Measurements from ENCODE around the gene COQ10A. TPM values are rescaled to one million over a fixed set of nuclear protein-coding genes. Genes with fewer than 3 reads are reported as not detected.

Gene COQ10A
- total RNA-seq, 2 donors from 2014 or later, result 15.9 to 17.6 TPM

DNA sequence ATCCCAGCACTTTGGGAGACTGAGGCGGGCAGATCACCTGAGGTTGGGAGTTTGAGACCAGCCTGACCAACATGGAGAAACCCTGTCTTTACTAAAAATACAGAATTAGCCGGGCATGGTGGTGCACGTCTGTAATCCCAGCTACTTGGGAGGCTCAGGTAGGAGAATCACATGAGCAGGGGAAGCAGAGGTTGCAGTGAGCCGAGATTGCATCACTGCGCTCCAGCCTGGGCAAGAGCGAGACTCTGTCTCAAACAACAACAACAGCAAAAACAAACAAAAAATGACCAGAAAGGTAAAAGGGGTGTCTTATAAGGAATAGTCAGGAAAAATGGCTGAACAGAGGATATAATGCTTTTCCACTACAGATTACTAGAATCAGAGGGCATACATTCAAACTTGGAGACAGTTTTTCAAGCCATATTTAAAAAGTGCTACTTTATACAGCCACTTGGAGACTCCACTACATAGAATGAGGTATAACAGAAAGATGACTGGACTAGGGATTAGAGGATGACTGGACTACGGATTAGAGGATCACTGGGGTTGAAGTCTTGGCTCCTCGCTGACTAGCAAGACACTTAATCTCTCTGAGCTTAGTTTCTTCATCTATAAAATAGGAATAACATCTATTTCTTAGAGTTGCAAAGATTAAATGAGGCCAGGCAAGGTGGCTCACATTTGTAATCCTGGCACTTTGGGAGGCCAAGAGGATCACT, 38.3 kb downstream of the COQ10A start:
- no peak overlapping the region for H3K27ac ChIP-seq
- TF ChIP-seq, protein P1, sequence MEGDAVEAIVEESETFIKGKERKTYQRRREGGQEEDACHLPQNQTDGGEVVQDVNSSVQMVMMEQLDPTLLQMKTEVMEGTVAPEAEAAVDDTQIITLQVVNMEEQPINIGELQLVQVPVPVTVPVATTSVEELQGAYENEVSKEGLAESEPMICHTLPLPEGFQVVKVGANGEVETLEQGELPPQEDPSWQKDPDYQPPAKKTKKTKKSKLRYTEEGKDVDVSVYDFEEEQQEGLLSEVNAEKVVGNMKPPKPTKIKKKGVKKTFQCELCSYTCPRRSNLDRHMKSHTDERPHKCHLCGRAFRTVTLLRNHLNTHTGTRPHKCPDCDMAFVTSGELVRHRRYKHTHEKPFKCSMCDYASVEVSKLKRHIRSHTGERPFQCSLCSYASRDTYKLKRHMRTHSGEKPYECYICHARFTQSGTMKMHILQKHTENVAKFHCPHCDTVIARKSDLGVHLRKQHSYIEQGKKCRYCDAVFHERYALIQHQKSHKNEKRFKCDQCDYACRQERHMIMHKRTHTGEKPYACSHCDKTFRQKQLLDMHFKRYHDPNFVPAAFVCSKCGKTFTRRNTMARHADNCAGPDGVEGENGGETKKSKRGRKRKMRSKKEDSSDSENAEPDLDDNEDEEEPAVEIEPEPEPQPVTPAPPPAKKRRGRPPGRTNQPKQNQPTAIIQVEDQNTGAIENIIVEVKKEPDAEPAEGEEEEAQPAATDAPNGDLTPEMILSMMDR (IDR thresholded peaks at IDR 0.05), result no peak
- no peak for TF ChIP-seq POLR2A (IDR thresholded peaks at IDR 0.05)
- TF ChIP-seq POLR2AphosphoS5 (IDR thresholded peaks at IDR 0.05), result no peak
- H3K27me3 ChIP-seq (replicated peaks; ENCODE audit: insufficient read depth), result no peaks in the 10 kb centered on the region
- no peak for DNase-seq (ENCODE audit: low spot score)
- 84% methylated on average over 8 of the region's 8 CpGs for WGBS
- intact Hi-C loops (cut with DNase I), result no loop called here
- H3K4me3 ChIP-seq, result no peak overlapping the region
- H3K9me3 ChIP-seq, result no peaks in the 10 kb centered on the region
- peaks cover 5% of the 10 kb centered on the region for H3K4me1 ChIP-seq (replicated peaks)
- no peaks in the 10 kb centered on the region for H3K36me3 ChIP-seq

DNA sequence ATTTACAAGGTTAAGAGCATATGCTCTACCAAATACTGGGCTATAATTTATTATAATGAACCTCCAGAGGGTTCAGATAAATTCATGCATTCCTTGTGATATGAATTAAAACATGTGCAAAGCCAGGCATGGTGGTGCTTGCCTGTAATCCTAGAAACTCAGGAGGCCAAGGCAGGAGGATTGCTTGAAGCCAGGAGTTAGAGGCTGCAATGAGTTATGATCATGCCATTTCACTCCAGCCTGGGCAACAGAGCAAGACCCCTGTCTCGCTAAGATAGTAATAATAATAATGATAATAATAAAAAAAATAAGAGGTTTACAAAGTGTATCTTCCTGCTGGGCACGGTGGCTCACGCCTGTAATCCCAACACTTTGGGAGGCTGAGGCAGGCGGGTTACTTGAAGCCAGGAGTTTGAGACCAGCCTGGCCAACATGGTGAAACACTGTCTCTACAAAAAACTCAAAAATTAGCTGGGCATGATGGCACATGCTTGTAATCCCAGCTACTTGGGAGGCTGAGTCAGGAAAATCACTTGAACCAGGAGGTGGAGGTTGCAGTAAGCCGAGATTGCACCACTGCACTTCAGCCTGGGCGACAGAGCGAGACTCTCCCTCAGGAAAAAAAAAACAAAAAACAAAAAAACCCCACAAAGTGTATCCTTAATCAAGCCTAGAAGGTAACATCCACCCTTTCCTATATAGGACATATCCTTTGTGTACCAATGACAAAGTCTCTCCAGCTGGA, 40.7 kb downstream of the COQ10A start:
- Histone ChIP-seq H3K4me1 (replicated peaks) (no peaks in the 10 kb centered on the region), H3K27ac (no peak overlapping the region), H3K36me3 (no peaks in the 10 kb centered on the region), H3K9me3 (no peaks in the 10 kb centered on the region), H3K4me3 (no peak overlapping the region), H3K27me3 (replicated peaks; ENCODE audit: insufficient read depth) (no peaks in the 10 kb centered on the region)
- DNase-seq (ENCODE audit: low spot score), result no peak
- WGBS, result 92% methylated on average over 7 of the region's 7 CpGs
- intact Hi-C loops (cut with DNase I), result no loop called here
- TF ChIP-seq POLR2AphosphoS5 (IDR thresholded peaks at IDR 0.05) (no peak), POLR2A (IDR thresholded peaks at IDR 0.05) (no peak)
- TF ChIP-seq, protein P1 (IDR thresholded peaks at IDR 0.05), result no peak

DNA sequence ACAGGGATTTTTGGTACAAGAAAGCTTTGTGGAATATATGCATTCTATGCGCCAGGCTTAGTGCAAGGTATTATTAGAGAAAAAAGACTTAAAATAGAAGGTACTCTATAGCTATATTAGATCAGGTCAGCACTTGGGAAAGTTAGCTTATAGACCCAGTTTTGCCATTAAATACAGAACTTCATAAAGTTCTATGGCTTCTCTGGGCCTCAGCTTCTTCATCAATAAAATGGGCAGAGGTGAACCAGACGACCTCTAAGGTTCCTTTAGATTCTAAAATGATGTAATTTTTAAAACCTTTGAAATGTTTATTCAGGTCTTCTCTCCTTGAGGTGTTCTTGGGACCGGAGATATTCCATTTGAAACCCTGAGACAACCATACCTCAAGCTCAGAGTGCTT, 42.0 kb downstream of the COQ10A start:
- H3K4me1 ChIP-seq (replicated peaks), result no peaks in the 10 kb centered on the region
- no peak overlapping the region for H3K27ac ChIP-seq
- no peaks in the 10 kb centered on the region for H3K9me3 ChIP-seq
- TF ChIP-seq POLR2A (IDR thresholded peaks at IDR 0.05) (no peak), POLR2AphosphoS5 (IDR thresholded peaks at IDR 0.05) (no peak)
- TF ChIP-seq, protein P1 (IDR thresholded peaks at IDR 0.05), result no peak
- no peaks in the 10 kb centered on the region for H3K36me3 ChIP-seq
- DNase-seq (ENCODE audit: low spot score), result no peak
- intact Hi-C loops (cut with DNase I), result no loop called here
- no peaks in the 10 kb centered on the region for H3K27me3 ChIP-seq (replicated peaks; ENCODE audit: insufficient read depth)
- 92% methylated on average over 3 of the region's 3 CpGs for WGBS
- no peak overlapping the region for H3K4me3 ChIP-seq

DNA sequence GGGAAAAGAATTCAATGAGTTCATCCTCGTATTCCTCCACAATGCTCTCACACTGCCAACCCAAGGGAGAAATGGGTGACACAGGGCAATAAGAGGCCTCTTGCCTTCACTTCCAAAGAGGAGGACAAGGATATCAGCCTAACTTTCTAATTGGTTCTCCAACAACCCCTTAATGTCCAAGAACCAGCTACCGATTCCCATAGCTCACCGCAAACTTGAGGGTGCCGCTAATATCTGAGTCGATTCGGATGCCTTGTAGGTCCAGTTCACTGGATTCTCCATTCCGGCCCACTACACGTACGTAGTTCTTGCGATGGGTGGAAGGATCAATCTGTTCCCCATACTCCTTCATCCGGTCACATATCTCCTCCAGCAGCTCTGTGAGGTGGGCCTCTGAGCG, 44.3 kb downstream of the COQ10A start:
- DNase-seq (ENCODE audit: low spot score), result no peak
- no peak overlapping the region for H3K27ac ChIP-seq
- H3K4me1 ChIP-seq (replicated peaks), result no peaks in the 10 kb centered on the region
- TF ChIP-seq POLR2A (IDR thresholded peaks at IDR 0.05) (no peak), POLR2AphosphoS5 (IDR thresholded peaks at IDR 0.05) (no peak)
- TF ChIP-seq, protein P1 (IDR thresholded peaks at IDR 0.05), result no peak
- intact Hi-C loops (cut with DNase I), result no loop called here
- 95% methylated on average over 12 of the region's 12 CpGs for WGBS
- H3K4me3 ChIP-seq, result no peak overlapping the region
- no peaks in the 10 kb centered on the region for H3K27me3 ChIP-seq (replicated peaks; ENCODE audit: insufficient read depth)
- no peaks in the 10 kb centered on the region for H3K9me3 ChIP-seq
- H3K36me3 ChIP-seq, result no peaks in the 10 kb centered on the region
